ENCODE data around the gene CORO2B. TPM values are rescaled to one million over a fixed set of nuclear protein-coding genes. Genes with fewer than 3 reads are reported as not detected.

Gene CORO2B
- total and polyA plus RNA-seq, 2 experiments from 2014 or later: 1.6 to 4.6 TPM

DNA sequence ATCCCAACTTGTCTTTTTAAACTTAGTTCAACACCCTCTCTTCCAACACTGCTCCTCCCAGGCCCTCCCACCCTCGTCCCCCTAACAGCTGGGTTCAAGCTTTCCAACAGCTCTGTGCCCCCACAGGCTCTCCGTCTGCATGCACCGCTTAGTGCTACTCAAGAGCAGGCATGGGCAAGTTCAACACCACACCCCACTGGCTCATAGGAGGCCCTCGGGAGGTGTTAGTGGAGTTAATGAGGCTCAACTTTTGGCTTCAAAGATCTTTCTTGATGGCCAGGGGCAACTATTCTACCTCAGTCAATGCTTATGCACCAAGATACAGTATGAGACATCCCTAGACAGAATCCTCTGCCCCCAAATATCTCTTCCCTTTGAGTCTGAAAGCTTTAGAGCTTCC lies 127.5 kb downstream of the CORO2B start (continued):
- TF ChIP-seq ZNF331 (CRISPR knock-in tag; IDR thresholded peaks at IDR 0.05; ENCODE audit: low read depth): no peak
- no peak for TF ChIP-seq NANOG (IDR thresholded peaks at IDR 0.05; ENCODE audit: borderline replicate concordance)
- no peak for TF ChIP-seq JUNB (IDR thresholded peaks at IDR 0.05; ENCODE audit: unreplicated experiment)
- no peak for TF ChIP-seq REST (IDR thresholded peaks at IDR 0.05; ENCODE audit: unreplicated experiment)
- TF ChIP-seq, protein P1, sequence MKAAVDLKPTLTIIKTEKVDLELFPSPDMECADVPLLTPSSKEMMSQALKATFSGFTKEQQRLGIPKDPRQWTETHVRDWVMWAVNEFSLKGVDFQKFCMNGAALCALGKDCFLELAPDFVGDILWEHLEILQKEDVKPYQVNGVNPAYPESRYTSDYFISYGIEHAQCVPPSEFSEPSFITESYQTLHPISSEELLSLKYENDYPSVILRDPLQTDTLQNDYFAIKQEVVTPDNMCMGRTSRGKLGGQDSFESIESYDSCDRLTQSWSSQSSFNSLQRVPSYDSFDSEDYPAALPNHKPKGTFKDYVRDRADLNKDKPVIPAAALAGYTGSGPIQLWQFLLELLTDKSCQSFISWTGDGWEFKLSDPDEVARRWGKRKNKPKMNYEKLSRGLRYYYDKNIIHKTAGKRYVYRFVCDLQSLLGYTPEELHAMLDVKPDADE (IDR thresholded peaks at IDR 0.05): no peak
- no peak for TF ChIP-seq POLR2AphosphoS5 (IDR thresholded peaks at IDR 0.05; ENCODE audit: low read depth)

- no peaks in the 10 kb centered on the region for H3K4me1 ChIP-seq (ENCODE audit: insufficient read depth)
- no peak overlapping the region for H3K4me2 ChIP-seq
- H3K4me1 Mint-ChIP-seq: peaks cover 10% of the 10 kb centered on the region
- no peaks in the 10 kb centered on the region for H4K20me1 ChIP-seq (replicated peaks; ENCODE audit: insufficient read depth)
- no peak overlapping the region for H3K4me3 Mint-ChIP-seq
- H3K79me2 ChIP-seq (replicated peaks; ENCODE audit: insufficient read depth): no peaks in the 10 kb centered on the region
- ATAC-seq (no peak), DNase-seq (ENCODE audit: low spot score) (no peak)
- no peaks in the 10 kb centered on the region for H3K36me3 ChIP-seq (ENCODE audit: insufficient read depth)
- H3K9me2 ChIP-seq (ENCODE audit: insufficient read depth): no peaks in the 10 kb centered on the region
- no peaks in the 10 kb centered on the region for H3K27me3 ChIP-seq (ENCODE audit: insufficient read depth)
- no peaks in the 10 kb centered on the region for H3F3A ChIP-seq (replicated peaks; ENCODE audit: low read depth)
- H3K27me3 Mint-ChIP-seq (ENCODE audit: insufficient read depth, low read depth, poor library complexity): peaks cover 5% of the 10 kb centered on the region
- H3K4me3 ChIP-seq: no peak overlapping the region
- H3K27ac ChIP-seq (ENCODE audit: low read depth): no peak overlapping the region
- H2AFZ ChIP-seq: no peak overlapping the region
- no peak overlapping the region for H3K27ac Mint-ChIP-seq
- no peaks in the 10 kb centered on the region; the same call in 2 of the 3 replicates for H3K36me3 Mint-ChIP-seq (ENCODE audit: low read depth)
- no peaks in the 10 kb centered on the region for H3K9me3 Mint-ChIP-seq
- TF ChIP-seq REST (IDR thresholded peaks at IDR 0.05; ENCODE audit: unreplicated experiment): no peak
- no peak for TF ChIP-seq EZH2phosphoT487 (IDR thresholded peaks at IDR 0.05; ENCODE audit: unreplicated experiment)
- TF ChIP-seq, protein P2, sequence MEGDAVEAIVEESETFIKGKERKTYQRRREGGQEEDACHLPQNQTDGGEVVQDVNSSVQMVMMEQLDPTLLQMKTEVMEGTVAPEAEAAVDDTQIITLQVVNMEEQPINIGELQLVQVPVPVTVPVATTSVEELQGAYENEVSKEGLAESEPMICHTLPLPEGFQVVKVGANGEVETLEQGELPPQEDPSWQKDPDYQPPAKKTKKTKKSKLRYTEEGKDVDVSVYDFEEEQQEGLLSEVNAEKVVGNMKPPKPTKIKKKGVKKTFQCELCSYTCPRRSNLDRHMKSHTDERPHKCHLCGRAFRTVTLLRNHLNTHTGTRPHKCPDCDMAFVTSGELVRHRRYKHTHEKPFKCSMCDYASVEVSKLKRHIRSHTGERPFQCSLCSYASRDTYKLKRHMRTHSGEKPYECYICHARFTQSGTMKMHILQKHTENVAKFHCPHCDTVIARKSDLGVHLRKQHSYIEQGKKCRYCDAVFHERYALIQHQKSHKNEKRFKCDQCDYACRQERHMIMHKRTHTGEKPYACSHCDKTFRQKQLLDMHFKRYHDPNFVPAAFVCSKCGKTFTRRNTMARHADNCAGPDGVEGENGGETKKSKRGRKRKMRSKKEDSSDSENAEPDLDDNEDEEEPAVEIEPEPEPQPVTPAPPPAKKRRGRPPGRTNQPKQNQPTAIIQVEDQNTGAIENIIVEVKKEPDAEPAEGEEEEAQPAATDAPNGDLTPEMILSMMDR (conservative IDR thresholded peaks at IDR 0.05; ENCODE audit: low read depth in 2 of 2): no peak
- TF ChIP-seq EZH2 (IDR thresholded peaks at IDR 0.05; ENCODE audit: low read depth, unreplicated experiment): no peak
- TF ChIP-seq ZNF331 (CRISPR knock-in tag; IDR thresholded peaks at IDR 0.05; ENCODE audit: low read depth): no peak
- TF ChIP-seq STAT1 (IDR thresholded peaks at IDR 0.05; ENCODE audit: unreplicated experiment): no peak
- no peak for TF ChIP-seq ZNF114 (CRISPR knock-in tag; IDR thresholded peaks at IDR 0.05)
- no peak for TF ChIP-seq CREB1 (CRISPR knock-in tag; IDR thresholded peaks at IDR 0.05; ENCODE audit: low read depth)
These were observed 128.1 kb downstream of the CORO2B start for GRCh38 chr15:68706931-68707330.

All from GM23338 (cell line).